Spleen (tissue), 7 donors: Measurements from ENCODE around the gene PHACTR1.

Source experiments
- POLR2AphosphoS5 ChIP-seq, 3 donors: sonication (generic); formaldehyde crosslinking; IDR thresholded peaks; one replicate each; pipeline ENCODE4 v1.5.1; 2017; ENCODE audit warnings: antibody characterized with exemption in 3 of 3
- TF ChIP-seq, protein P1 (sequence below), 11 experiments: fragments of 200-600 bp in 7 of 11; fragments of 450-650 bp in 4 of 11; sonication (generic) in 4 of 11; IDR thresholded peaks in 8 of 11; conservative IDR thresholded peaks in 3 of 11; 1 replicate in 7 of 11; 2 replicates in 4 of 11; pipeline versions ENCODE4 v1.4.0 to v1.8.0; 2016 to 2021; ENCODE audit warnings: antibody characterized with exemption in 11 of 11, inconsistent platforms in 4 of 11, mild to moderate bottlenecking in 1 of 11
- donor health status: DM: no; HTN: no; CAD: no; lungs with moderate emphysema.
- donor health status: DM: no; HTN: no; CAD: no.
- donor health status: DM: no; HTN: no; CAD: no.

DNA sequence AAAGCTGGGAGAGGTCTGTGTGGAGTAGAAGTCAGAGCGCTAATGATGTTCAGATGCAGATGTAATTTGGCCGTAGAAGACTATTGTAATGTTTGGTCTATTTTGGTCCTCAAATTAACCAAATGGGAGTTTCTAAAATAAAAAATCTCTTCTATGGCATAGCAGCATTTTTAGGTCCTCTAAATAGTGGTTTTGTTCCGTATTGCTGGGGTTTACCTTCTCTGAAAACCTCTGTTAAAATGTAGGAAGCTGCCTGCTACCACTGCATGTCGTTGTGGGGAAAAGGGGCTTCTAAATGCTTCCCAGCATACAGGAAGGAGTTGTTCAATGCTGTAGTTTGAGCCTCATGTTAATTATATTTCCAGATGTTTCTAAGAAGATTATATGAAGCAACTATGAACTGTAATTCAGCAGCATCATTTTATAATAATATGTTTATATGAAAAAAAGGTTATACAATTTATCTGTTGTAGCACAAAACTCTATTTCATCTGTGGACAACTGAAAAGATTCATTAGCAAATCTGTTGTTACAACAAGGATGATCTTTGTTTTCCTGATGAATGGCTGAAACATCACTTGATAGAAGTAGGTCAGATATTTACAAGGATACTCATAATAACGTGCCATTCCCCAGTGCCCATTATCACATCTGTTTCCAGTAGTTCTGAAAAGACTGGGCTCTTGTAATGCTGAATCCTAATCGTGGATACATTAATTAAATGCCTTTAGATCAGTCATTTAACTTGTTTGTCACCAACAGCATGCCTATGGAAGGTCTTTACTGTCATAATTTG is 355.2 kb downstream of the PHACTR1 start:
- TF ChIP-seq, protein P1, sequence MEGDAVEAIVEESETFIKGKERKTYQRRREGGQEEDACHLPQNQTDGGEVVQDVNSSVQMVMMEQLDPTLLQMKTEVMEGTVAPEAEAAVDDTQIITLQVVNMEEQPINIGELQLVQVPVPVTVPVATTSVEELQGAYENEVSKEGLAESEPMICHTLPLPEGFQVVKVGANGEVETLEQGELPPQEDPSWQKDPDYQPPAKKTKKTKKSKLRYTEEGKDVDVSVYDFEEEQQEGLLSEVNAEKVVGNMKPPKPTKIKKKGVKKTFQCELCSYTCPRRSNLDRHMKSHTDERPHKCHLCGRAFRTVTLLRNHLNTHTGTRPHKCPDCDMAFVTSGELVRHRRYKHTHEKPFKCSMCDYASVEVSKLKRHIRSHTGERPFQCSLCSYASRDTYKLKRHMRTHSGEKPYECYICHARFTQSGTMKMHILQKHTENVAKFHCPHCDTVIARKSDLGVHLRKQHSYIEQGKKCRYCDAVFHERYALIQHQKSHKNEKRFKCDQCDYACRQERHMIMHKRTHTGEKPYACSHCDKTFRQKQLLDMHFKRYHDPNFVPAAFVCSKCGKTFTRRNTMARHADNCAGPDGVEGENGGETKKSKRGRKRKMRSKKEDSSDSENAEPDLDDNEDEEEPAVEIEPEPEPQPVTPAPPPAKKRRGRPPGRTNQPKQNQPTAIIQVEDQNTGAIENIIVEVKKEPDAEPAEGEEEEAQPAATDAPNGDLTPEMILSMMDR (IDR thresholded peaks at IDR 0.05 in 8 of 11, conservative IDR thresholded peaks at IDR 0.05 in 3 of 11): no peak
- TF ChIP-seq POLR2AphosphoS5 (IDR thresholded peaks at IDR 0.05): no peak
